Endothelial cell (in vitro differentiated cells): ENCODE results near the gene CD320. TPM values are rescaled to one million over a fixed set of nuclear protein-coding genes. Genes with fewer than 3 reads are reported as not detected.

Experiments
- DNase-seq: peaks from one replicate; pipeline ENCODE4 v3.0.0; 2021; ENCODE audit warnings: low spot score
- H3K27ac Mint-ChIP-seq: one replicate; pipeline ENCODE4 v1.8.0; 2021; ENCODE audit warnings: mixed read lengths, inconsistent platforms; ENCODE audit not compliant: unreplicated experiment
- H3K27me3 Mint-ChIP-seq: one replicate; pipeline ENCODE4 v1.8.0; 2021; ENCODE audit warnings: mild to moderate bottlenecking, moderate library complexity, mixed read lengths, inconsistent platforms; ENCODE audit not compliant: unreplicated experiment
- H3K36me3 Mint-ChIP-seq: one replicate; pipeline ENCODE4 v1.8.0; 2021; ENCODE audit warnings: mild to moderate bottlenecking, low read depth, mixed read lengths, inconsistent platforms; ENCODE audit not compliant: unreplicated experiment
- H3K4me1 Mint-ChIP-seq: one replicate; pipeline ENCODE4 v1.8.0; 2021; ENCODE audit warnings: mild to moderate bottlenecking, mixed read lengths, inconsistent platforms; ENCODE audit not compliant: unreplicated experiment
- H3K4me3 Mint-ChIP-seq: one replicate; pipeline ENCODE4 v1.8.0; 2021; ENCODE audit warnings: mild to moderate bottlenecking, mixed read lengths, inconsistent platforms; ENCODE audit not compliant: unreplicated experiment
- H3K9me3 Mint-ChIP-seq: one replicate; pipeline ENCODE4 v1.8.0; 2021; ENCODE audit warnings: mixed read lengths, inconsistent platforms; ENCODE audit not compliant: unreplicated experiment
- total RNA-seq: library from RNA; stranded (reverse); fragmentation: NEBNext Ultra II Directional; extraction: Animal tissue kit (Norgen Biotek cat#: 25700); gene quantifications from one replicate; pipeline ENCODE4 v1.2.1, GENCODE V29; 2021; ENCODE audit not compliant: unreplicated experiment
- TF ChIP-seq, protein P1 (sequence below): fragments of 200-600 bp; sonication (generic); IDR thresholded peaks from one replicate; pipeline ENCODE4 v1.5.0; 2021; ENCODE audit warnings: antibody characterized with exemption; ENCODE audit not compliant: unreplicated experiment

Gene CD320
- total RNA-seq, 1 donor from 2014 or later = 111 TPM

DNA sequence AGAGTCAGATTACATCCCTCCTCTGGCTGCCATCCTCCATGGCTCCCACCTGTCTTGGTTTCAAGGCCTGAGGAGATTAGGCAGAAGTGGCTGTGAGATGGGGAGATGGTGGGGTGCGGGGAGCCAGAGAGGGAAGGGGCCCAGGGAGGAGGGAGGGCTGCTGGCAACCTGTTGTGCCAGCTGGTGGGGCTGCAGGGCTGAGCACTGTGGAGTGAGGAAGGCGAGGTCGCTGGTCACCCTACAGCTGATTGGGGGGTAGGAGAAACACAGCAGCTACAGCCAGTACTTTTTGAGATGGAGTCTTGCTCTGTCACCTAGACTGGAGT, 48.3 kb downstream of the CD320 start:
- no peak overlapping the region for H3K4me3 Mint-ChIP-seq
- H3K9me3 Mint-ChIP-seq = no peaks in the 10 kb centered on the region
- TF ChIP-seq, protein P1, sequence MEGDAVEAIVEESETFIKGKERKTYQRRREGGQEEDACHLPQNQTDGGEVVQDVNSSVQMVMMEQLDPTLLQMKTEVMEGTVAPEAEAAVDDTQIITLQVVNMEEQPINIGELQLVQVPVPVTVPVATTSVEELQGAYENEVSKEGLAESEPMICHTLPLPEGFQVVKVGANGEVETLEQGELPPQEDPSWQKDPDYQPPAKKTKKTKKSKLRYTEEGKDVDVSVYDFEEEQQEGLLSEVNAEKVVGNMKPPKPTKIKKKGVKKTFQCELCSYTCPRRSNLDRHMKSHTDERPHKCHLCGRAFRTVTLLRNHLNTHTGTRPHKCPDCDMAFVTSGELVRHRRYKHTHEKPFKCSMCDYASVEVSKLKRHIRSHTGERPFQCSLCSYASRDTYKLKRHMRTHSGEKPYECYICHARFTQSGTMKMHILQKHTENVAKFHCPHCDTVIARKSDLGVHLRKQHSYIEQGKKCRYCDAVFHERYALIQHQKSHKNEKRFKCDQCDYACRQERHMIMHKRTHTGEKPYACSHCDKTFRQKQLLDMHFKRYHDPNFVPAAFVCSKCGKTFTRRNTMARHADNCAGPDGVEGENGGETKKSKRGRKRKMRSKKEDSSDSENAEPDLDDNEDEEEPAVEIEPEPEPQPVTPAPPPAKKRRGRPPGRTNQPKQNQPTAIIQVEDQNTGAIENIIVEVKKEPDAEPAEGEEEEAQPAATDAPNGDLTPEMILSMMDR = no peak
- H3K4me1 Mint-ChIP-seq = no peaks in the 10 kb centered on the region
- H3K27ac Mint-ChIP-seq = no peak overlapping the region
- peaks cover 4% of the 10 kb centered on the region for H3K36me3 Mint-ChIP-seq
- no peak for DNase-seq
- peaks cover 5% of the 10 kb centered on the region for H3K27me3 Mint-ChIP-seq

DNA sequence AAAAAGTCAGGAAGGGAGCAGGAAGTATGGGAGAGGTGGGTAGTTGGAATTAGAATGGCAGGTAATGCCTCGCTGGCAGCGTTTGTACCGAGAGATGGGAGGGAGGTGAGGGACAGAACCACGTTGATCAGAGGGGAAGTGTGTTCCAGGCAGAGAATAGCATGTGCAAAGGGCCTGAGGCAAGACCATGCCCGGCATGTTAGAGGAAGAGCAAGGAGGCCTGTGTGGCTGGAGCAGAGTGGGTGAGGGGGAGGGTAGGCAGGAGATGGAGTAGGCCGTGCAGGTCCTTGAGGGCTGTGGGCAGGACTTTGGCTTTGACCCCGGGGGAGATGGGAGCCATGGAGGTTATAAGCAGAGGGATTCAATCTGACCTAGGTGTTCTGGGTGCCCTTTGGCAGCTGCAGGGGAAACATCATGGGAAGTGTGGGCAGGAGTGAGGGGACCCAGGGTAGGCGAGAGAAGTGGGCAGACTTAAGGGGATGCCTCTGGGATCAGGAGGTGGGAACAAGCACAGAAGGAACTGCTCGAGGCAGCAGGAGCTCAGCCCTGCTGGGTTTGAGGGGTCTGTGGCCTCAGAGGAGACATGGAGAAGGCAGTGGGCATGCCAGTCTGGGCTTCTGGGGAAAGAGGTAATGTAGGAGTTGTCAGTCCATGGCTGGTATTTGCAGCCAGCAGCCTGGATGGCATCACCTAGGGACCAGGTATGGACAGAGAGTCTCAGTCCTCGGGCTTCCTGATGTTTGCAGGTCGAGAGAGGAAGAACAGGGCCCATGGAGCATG, 48.8 kb downstream of the CD320 start:
- no peak overlapping the region for H3K27ac Mint-ChIP-seq
- H3K4me3 Mint-ChIP-seq = no peak overlapping the region
- no peaks in the 10 kb centered on the region for H3K4me1 Mint-ChIP-seq
- no peak for DNase-seq
- H3K9me3 Mint-ChIP-seq = no peaks in the 10 kb centered on the region
- peaks cover 4% of the 10 kb centered on the region for H3K36me3 Mint-ChIP-seq
- peaks cover 5% of the 10 kb centered on the region for H3K27me3 Mint-ChIP-seq
- TF ChIP-seq, protein P1 = no peak

- Mint-ChIP-seq H3K4me3 (no peak overlapping the region), H3K27ac (no peak overlapping the region), H3K36me3 (peaks cover 4% of the 10 kb centered on the region), H3K4me1 (no peaks in the 10 kb centered on the region), H3K27me3 (peaks cover 8% of the 10 kb centered on the region), H3K9me3 (no peaks in the 10 kb centered on the region)
- TF ChIP-seq, protein P1 = no peak
- no peak for DNase-seq
These were observed 51.1 kb downstream of the CD320 start for GRCh38 chr19:8257052-8257443.

GRCh38 chr19:8256276-8257051, 51.7 kb downstream of the CD320 start:
- Mint-ChIP-seq H3K36me3 (peaks cover 4% of the 10 kb centered on the region), H3K9me3 (no peaks in the 10 kb centered on the region), H3K27me3 (peaks cover 8% of the 10 kb centered on the region), H3K4me3 (no peak overlapping the region), H3K27ac (no peak overlapping the region), H3K4me1 (no peaks in the 10 kb centered on the region)
- TF ChIP-seq, protein P1 = no peak
- DNase-seq = no peak

DNA sequence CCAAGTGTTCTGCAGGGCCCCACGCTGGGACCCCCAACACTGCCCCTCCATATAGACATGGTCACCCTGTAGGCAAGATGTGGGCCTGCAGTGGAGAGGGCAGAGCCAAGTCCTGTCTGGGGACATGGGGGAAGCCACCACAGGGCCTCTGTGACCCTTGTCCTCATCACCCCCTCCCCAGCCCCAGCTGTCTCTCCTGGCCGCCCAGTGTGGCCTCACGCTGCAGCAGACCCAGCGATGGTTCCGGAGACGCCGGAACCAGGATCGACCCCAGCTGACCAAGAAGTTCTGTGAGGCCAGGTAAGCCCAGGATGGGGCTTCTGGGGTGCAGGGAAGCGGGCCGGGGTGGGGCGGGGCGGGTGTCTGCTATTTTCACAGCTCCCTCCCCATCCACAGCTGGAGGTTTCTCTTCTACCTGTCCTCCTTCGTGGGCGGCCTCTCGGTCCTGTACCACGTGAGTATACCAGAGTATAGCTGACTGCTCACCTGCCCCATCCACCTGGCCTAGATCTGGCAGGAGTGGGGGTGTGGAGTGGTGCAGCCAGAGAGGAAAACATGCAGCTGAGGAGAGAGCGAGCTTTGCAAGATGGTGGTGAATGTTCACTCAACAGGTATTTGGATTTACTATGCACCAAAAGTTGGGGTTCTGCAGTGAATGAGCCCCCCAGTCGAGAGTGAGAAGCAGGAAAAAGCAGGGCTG, 52.6 kb downstream of the CD320 start:
- H3K9me3 Mint-ChIP-seq = no peaks in the 10 kb centered on the region
- no peaks in the 10 kb centered on the region for H3K4me1 Mint-ChIP-seq
- TF ChIP-seq, protein P1 = no peak
- peaks cover 4% of the 10 kb centered on the region for H3K36me3 Mint-ChIP-seq
- peaks cover 8% of the 10 kb centered on the region for H3K27me3 Mint-ChIP-seq
- H3K27ac Mint-ChIP-seq = no peak overlapping the region
- DNase-seq = no peak
- no peak overlapping the region for H3K4me3 Mint-ChIP-seq
